Measurements from ENCODE around the gene SLC11A1.

DNA sequence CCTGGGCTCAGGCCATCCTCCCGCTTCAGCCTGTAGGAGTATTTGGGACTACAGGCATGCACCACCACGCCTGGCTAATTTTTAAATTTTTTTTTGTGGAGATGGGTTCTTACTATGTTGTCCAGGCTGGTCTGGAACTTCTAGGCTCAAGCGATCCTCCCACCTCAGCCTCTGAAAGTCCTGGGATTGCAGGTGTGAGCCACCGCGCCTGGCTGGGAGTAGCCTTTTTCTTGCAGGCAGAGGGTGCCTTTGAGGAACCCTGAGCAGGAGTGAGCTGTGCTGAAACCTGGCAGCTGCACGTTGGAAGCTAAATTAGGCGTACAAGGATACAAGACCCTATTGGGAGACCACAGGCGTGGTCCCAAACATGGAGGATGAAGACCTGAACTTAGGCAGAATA lies 25.6 kb downstream of the SLC11A1 start:
- no peak for TF ChIP-seq POLR2A (IDR thresholded peaks at IDR 0.05)
- TF ChIP-seq, protein P1, sequence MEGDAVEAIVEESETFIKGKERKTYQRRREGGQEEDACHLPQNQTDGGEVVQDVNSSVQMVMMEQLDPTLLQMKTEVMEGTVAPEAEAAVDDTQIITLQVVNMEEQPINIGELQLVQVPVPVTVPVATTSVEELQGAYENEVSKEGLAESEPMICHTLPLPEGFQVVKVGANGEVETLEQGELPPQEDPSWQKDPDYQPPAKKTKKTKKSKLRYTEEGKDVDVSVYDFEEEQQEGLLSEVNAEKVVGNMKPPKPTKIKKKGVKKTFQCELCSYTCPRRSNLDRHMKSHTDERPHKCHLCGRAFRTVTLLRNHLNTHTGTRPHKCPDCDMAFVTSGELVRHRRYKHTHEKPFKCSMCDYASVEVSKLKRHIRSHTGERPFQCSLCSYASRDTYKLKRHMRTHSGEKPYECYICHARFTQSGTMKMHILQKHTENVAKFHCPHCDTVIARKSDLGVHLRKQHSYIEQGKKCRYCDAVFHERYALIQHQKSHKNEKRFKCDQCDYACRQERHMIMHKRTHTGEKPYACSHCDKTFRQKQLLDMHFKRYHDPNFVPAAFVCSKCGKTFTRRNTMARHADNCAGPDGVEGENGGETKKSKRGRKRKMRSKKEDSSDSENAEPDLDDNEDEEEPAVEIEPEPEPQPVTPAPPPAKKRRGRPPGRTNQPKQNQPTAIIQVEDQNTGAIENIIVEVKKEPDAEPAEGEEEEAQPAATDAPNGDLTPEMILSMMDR (IDR thresholded peaks at IDR 0.05) = no peak
